Smooth muscle cell (in vitro differentiated cells): ENCODE results near the gene TRAK1. TPM values are rescaled to one million over a fixed set of nuclear protein-coding genes. Genes with fewer than 3 reads are reported as not detected.

Source experiments
- DNase-seq: peaks from one replicate; lab custom pipeline; 2025; ENCODE audit not compliant: unreplicated experiment; lab: John Stamatoyannopoulos, UW
- H2AFZ ChIP-seq: fragments of 200-600 bp; sonication (generic); 2 replicates; pipeline ENCODE4 v1.6.0; 2016; ENCODE audit warnings: antibody characterized with exemption, low read depth, mild to moderate bottlenecking
- H3F3A ChIP-seq: fragments of 200-600 bp; sonication (generic); 2 replicates; pipeline ENCODE4 v1.6.0; 2017; ENCODE audit warnings: antibody characterized with exemption, low read depth
- H3K27ac ChIP-seq: fragments of 200-600 bp; sonication (generic); 2 replicates; pipeline ENCODE4 v1.5.1; 2016; ENCODE audit warnings: low read depth, mild to moderate bottlenecking
- H3K27me3 ChIP-seq: fragments of 200-600 bp; sonication (generic); 2 replicates; pipeline ENCODE4 v1.6.1; 2016; ENCODE audit warnings: low read depth, mild to moderate bottlenecking
- H3K36me3 ChIP-seq: fragments of 200-600 bp; sonication (generic); 2 replicates; pipeline ENCODE4 v1.5.1; 2016; ENCODE audit warnings: low read depth
- H3K4me1 ChIP-seq: fragments of 200-600 bp; sonication (generic); 2 replicates; pipeline ENCODE4 v1.5.1; 2016; ENCODE audit warnings: low read depth
- H3K4me2 ChIP-seq: fragments of 200-600 bp; sonication (generic); 2 replicates; pipeline ENCODE4 v1.6.0; 2016; ENCODE audit warnings: mild to moderate bottlenecking
- H3K4me3 ChIP-seq: fragments of 200-600 bp; sonication (generic); 2 replicates; pipeline ENCODE4 v1.5.1; 2016; ENCODE audit warnings: mild to moderate bottlenecking
- H3K79me2 ChIP-seq: fragments of 200-600 bp; sonication (generic); 2 replicates; pipeline ENCODE4 v1.6.0; 2016; ENCODE audit warnings: low read depth, mild to moderate bottlenecking
- H3K9ac ChIP-seq: fragments of 200-600 bp; sonication (generic); 2 replicates; pipeline ENCODE4 v1.6.0; 2016; ENCODE audit warnings: low read depth
- H3K9me3 ChIP-seq: fragments of 200-600 bp; sonication (generic); replicated peaks from 2 replicates; pipeline ENCODE4 v1.5.1; 2016; ENCODE audit warnings: low read depth
- H4K20me1 ChIP-seq: fragments of 200-600 bp; sonication (generic); 2 replicates; pipeline ENCODE4 v1.6.0; 2016; ENCODE audit warnings: low read depth
- CTCF ChIP-seq: fragments of 200-600 bp; sonication (generic); IDR thresholded peaks from 2 replicates; pipeline ENCODE4 v1.5.1; 2017; ENCODE audit warnings: borderline replicate concordance, mild to moderate bottlenecking, antibody characterized with exemption; ENCODE audit not compliant: insufficient read depth, poor library complexity, severe bottlenecking
- WGBS: methylation state at CpG from one replicate; pipeline ENCODE4 v1.1.7; 2016; ENCODE audit warnings: low lambda C conversion rate; 5-methylcytosine and 5-hydroxymethylcytosine counted together
- polyA plus RNA-seq: library from polyadenylated mRNA; unstranded; fragments of >200 nt; fragmentation: Nextera tagmentation; extraction: Ambion mirVana; gene quantifications from 2 replicates; pipeline ENCODE4 v1.2.1, GENCODE V29; 2016
- total RNA-seq: library from RNA; depleted of rRNA; stranded (reverse); fragments of >200 nt; gene quantifications from 2 replicates; pipeline ENCODE4 v1.2.3, GENCODE V29; 2014

The TRAK1 gene
- total and polyA plus RNA-seq, 2 experiments from 2014 or later, result 8.7 to 16.3 TPM

DNA sequence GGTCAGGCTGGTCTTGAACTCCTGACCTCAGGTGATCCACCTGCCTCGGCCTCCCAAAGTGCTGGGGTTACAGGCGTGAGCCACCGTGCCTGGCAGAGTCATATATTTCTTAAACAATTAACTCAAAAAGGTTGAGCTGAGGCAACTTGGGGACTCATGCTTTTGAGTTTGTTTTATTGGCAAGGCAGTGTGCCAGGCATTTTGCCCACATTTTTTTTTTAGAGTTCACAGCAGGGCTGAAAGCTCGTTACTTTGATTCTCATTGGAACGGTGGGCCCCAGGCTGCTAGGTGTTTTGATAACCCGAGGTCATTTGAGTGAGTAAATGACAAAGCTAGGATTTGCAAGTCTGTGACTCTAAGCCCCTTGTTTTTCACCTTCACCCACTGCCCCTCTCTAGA, 98.6 kb downstream of the TRAK1 start:
- H3K4me2 ChIP-seq, result no peak overlapping the region
- no peaks in the 10 kb centered on the region for H3F3A ChIP-seq
- H3K4me1 ChIP-seq, result no peaks in the 10 kb centered on the region
- H3K27ac ChIP-seq, result no peak overlapping the region
- no peaks in the 10 kb centered on the region for H3K79me2 ChIP-seq
- no peak for TF ChIP-seq CTCF
- H3K9me3 ChIP-seq, result no peaks in the 10 kb centered on the region
- peaks cover 4% of the 10 kb centered on the region for H4K20me1 ChIP-seq
- no peak for DNase-seq
- H3K27me3 ChIP-seq, result no peaks in the 10 kb centered on the region
- H3K36me3 ChIP-seq, result no peaks in the 10 kb centered on the region
- no peak overlapping the region for H2AFZ ChIP-seq
- 98% methylated on average over 6 of the region's 6 CpGs for WGBS
- no peak overlapping the region for H3K9ac ChIP-seq
- no peak overlapping the region for H3K4me3 ChIP-seq

- H3K79me2 ChIP-seq, result no peaks in the 10 kb centered on the region
- H4K20me1 ChIP-seq, result peaks cover 4% of the 10 kb centered on the region
- no peak overlapping the region for H3K4me3 ChIP-seq
- no peaks in the 10 kb centered on the region for H3F3A ChIP-seq
- no peak overlapping the region for H2AFZ ChIP-seq
- H3K27ac ChIP-seq, result no peak overlapping the region
- H3K27me3 ChIP-seq, result no peaks in the 10 kb centered on the region
- no peak overlapping the region for H3K9ac ChIP-seq
- peak; percentile 8 for DNase-seq
- no peak overlapping the region for H3K4me2 ChIP-seq
- H3K9me3 ChIP-seq, result no peaks in the 10 kb centered on the region
- peak; percentile 89 for TF ChIP-seq CTCF
- no peaks in the 10 kb centered on the region for H3K36me3 ChIP-seq
- H3K4me1 ChIP-seq, result no peaks in the 10 kb centered on the region
- 49% methylated on average over 10 of the region's 11 CpGs for WGBS
Observed at GRCh38 chr3:42190701-42191442, 99.7 kb downstream of the TRAK1 start.

DNA sequence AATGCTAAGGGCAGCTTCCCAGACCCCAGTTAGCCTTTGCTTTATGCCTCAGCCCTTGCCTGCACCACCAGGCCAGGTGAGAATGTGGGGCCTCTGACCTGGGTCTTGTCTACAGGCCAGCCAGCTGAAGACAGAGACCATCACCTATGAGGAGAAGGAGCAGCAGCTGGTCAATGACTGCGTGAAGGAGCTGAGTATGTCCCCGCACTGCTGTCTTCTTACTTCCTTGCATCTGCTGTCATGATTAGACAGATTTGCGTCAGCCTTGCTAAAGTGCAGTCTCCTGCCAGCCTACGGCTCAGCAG, 100.2 kb downstream of the TRAK1 start:
- Histone ChIP-seq H3K4me3 (no peak overlapping the region), H3K4me1 (no peaks in the 10 kb centered on the region), H3K9ac (no peak overlapping the region), H3K4me2 (no peak overlapping the region), H3K27ac (no peak overlapping the region), H2AFZ (no peak overlapping the region), H3K36me3 (no peaks in the 10 kb centered on the region), H3K9me3 (no peaks in the 10 kb centered on the region), H4K20me1 (peaks cover 4% of the 10 kb centered on the region), H3F3A (no peaks in the 10 kb centered on the region), H3K27me3 (no peaks in the 10 kb centered on the region), H3K79me2 (no peaks in the 10 kb centered on the region)
- 92% methylated on average over 4 of the region's 4 CpGs for WGBS
- DNase-seq, result no peak
- no peak for TF ChIP-seq CTCF
